ENCODE results near the gene RBM14.
A peak's percentile ranks its signal among the peaks of the same experiment; 100 is the strongest.
"Not testable (repeated sequence)": the region's sequence is repeated elsewhere in the genome, so short reads cannot be mapped to it uniquely, and the experiment has no call there.

Gene RBM14, protein sequence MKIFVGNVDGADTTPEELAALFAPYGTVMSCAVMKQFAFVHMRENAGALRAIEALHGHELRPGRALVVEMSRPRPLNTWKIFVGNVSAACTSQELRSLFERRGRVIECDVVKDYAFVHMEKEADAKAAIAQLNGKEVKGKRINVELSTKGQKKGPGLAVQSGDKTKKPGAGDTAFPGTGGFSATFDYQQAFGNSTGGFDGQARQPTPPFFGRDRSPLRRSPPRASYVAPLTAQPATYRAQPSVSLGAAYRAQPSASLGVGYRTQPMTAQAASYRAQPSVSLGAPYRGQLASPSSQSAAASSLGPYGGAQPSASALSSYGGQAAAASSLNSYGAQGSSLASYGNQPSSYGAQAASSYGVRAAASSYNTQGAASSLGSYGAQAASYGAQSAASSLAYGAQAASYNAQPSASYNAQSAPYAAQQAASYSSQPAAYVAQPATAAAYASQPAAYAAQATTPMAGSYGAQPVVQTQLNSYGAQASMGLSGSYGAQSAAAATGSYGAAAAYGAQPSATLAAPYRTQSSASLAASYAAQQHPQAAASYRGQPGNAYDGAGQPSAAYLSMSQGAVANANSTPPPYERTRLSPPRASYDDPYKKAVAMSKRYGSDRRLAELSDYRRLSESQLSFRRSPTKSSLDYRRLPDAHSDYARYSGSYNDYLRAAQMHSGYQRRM

DNA sequence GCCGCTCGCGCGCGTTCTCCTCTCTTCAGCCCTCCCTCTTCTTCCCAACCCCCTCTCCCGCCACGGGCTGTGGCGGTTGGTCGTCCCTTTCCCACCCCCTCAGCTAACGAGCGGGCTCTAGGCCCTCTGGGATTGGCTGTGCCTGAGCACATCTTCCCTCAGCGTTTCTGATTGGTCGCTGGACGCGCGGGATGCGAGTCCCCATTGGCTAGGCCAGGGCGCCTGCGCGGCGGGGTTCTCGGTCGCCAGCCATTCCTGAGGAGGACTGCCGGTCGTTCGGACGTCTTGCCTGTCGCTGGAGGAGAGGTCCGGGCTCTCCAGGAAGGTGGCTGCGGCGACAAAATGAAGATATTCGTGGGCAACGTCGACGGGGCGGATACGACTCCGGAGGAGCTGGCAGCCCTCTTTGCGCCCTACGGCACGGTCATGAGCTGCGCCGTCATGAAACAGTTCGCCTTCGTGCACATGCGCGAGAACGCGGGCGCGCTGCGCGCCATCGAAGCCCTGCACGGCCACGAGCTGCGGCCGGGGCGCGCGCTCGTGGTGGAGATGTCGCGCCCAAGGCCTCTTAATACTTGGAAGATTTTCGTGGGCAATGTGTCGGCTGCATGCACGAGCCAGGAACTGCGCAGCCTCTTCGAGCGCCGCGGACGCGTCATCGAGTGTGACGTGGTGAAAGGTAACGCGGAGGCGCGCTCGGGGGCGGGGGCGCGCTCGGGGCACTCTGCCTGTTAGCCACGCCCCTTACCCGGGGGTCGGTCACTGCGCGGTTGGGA, at the start of gene RBM14:
Gene RBM14 (plus strand): TSS at position 252 of the 776 bp plus-strand sequence. CDS start 91 bp downstream, at position 343.
- DNase-seq (ENCODE audit: low read depth): peak; percentile 97

DNA sequence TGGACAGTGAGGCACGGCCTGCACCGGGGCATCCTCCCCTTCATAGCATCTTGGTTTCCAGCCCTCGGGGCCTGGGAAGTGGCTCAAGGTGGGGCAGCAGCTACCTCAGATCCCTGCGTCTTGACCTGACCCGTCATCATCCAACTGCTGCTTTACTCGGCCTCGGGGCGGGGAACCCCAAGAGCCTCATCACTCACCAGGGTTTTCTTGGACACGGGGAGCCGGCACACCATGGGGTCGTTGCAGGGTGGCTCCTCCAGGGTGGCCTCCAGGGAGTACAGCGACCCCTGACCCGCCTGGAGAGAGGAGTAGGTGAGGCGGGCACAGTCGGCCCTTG, 48.7 kb upstream of the RBM14 start:
- no peak for DNase-seq (ENCODE audit: low read depth)

DNA sequence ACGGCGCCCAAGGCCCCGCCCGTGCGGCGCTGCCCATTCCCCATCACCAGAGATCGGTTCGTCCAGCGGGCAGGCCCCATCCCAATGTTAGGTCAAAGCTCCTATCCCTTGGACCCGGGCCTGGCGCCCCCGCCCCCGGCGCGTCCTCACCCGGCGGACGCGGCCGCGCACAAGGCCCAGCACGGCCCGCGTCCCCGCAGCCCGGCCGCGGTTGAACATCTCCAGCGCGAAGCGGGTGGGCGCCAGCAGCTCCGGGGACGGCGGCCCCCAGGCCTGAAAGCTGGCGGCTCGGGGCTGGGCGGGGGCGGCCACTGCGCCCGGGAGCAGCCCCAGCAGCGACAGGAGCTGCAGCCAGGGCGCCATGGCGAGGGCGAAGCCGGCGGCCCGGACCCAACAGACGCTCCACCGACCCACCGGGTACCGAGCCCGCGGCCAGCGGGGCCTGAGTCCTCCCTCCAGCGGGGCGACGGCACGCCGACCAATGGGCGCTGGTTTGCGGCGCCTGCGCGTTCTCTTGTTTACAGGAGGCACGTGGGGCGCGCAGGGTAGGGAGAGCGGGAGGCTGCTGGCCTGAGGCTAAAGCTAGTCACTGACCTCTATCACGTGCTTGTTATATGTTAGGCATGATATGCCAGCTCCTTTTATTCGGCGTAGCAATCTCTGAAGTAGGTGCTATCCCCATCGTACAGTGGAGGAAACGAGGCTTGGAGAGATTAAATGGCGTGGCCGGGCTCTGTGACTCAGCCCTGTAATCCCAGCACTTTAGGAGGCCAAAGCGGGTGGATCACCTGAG, 48.1 kb upstream of the RBM14 start, which contains the start of gene CTSF:
Gene CTSF (minus strand): TSS at position 483 of the 793 bp plus-strand sequence. CDS start 120 bp downstream, at position 363.
- peak; percentile 64 for DNase-seq (ENCODE audit: low read depth)

DNA sequence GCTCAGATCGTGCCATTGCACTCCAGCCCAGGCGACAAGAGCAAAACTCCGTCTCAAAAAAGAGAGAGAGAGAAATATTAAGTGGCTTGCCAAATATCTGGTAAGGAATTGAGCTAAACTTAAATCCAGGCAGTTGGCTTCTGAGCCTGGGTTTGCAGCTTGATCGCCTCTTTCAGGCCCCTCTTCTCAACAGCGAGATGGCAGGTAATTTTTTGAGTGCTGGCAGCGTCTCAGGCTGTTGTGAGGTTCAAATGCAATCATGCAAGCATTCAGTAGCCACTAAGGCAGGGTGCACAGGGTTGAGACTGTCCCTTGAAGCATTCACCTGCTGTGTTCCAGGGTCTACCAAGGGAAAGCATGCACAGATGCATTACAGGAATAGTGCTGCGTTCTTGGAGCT, 47.4 kb upstream of the RBM14 start:
- no peak for DNase-seq (ENCODE audit: low read depth)

DNA sequence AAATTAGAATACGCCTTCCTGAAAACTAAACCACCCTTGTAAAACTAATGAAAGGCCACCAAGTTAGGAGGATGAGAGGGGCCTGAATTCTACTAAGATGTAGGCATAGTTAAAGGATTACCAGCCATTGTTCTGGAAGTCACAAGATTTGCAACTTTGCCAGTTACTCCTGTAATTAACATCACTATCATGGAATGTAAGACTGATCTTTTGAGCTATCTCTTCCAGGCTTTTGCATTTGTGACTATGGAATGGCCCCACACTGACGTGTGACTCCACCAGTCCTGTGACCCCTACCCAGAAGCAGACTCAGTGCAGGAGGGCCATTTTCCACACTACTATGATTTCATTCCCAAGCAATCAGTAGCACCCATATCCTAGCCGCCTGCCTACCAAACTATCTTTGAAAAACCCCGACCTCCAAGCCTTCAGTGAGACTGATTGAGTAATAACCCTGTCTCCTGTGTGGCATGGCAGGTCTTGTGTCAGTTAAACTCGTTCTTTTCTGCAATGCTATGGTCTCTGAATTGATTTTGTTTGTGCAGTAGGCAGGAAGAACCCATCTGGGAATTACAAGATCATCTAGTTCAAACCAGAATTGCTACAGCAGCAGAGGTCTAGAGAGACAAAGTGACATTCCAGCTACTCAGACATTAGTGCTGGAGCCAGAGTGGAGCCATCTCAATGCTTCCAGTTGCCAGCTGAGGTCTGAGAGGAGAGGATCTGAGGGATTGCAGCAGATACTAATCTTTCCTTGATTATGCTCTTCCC, 46.2 kb upstream of the RBM14 start:
- no peak for DNase-seq (ENCODE audit: low read depth)

DNA sequence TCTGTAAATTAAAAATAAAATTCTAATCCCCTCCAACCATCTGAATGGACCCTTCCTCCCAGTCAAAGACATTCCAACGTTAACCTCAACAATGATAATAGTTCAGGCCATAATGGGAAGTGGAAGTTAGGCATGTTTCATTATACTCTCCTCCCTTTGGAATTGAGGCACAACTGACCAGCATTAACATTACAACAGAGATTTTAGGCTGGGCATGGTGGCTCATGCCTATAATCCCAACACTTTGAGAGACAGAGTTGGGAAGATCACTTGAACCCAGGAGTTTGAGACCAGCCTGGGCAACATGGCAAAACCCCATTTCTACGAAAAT, 45.6 kb upstream of the RBM14 start:
- no peak for DNase-seq (ENCODE audit: low read depth)

DNA sequence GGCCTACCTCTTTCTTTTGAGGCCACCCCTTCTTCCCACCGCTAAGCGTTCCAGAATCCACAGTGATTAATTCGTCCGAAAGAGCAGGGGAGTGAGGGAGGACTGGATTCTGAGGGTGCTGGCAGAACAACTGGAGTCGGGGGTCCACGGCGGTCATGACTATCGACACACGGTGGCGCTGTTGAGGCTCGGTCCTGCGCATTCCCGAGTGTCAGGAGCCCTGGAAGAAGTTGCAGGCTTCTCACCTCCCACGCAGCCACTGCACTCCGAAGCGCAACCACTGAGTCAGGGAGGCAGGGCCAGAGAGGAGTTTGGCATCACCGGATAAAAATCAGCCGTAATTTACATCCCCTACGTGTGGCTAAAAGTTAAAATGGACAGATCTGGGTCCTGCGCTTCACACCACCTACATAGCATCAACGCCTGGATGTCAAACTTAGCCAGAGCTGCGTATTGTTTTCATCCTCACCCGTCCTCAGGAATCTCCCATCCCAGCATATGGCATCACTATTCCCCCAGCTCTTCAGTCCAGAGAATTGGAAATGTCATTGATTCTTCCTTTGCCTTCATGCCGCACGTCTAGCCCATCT, 37.3 kb upstream of the RBM14 start:
- DNase-seq (ENCODE audit: low read depth): peak; percentile 77

DNA sequence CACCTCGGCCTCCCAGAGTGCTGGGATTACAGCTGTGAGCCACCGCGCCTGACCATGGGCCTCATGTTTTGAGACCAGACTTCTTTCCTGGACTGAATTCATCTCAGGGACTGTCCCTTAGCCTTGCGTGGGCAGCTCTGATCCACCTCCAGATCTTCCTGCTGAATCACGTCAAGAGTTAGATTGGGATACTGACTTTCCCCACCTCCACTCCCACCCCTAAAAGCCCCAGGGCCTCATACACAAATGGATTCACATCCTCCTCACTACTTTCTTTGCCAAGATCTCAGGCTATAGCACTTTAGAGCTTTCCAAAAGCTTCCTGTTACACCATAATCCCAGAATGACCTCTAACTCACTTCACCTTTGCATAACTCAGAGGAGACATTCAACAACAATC, 35.6 kb upstream of the RBM14 start:
- no peak for DNase-seq (ENCODE audit: low read depth)

DNA sequence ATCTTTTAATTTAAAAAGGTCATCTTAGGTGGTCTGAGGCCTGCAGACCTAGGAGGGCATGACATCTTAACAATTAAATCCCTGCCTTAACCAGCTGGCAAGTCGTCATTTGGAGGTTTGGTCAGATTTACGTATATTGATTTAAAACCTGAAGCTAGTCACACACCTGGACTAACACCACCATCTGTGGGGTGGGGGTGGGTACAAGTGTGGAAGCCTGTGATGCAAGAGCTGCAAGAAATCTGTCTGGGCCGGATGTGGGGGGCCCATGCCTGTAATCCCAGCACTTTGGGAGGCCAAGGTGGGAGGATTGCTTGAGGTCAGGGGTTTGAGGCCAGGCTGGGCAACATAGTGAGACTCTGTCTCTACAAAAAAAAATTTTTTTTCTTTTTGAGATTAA, 35.2 kb upstream of the RBM14 start:
- no peak for DNase-seq (ENCODE audit: low read depth)

DNA sequence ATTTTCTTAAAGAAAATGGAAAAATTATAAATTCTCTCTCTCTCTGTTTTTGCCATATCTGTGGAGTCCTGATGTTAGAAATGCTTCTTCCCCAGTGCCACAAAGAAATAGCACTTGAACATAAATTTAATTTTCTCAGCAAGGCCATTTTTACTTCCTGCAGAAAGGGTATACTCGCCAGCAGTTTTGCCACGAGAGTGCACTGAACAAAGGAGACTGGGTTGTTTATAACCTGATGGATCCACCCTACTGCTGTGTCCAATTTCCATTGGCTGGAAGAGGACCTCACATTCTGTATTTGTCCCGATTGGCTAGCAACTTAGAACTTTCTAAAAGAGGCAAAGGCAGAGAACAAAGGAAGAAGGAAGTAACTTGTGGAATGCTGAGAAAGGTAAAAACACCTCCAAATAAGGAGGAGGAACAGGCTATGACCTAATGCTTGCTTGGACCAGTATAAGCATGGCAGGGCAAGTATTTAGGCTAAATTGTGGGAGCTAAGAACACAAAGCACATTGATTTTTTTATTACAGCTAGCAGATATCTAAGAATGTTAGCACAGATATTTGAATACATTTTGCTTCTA, 33.8 kb upstream of the RBM14 start:
- not testable (repeated sequence) for DNase-seq (ENCODE audit: low read depth)

DNA sequence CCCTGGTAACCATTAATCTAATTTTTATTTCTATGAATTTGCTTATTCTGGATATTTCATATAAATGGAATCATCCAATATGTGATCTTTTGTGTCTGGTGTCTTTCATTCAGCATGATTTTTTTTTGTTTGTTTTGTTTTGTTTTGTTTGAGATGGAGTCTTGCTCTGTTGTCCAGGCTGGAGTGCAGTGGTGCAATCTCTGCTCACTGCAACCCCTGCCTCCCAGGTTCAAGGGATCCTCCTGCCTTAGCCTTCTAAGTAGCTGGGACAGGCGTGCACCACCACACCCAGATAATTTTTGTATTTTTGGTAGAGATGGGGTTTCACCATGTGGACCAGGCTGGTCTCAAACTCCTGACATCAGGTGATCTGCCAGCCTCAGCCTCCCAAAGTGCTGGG, 31.0 kb upstream of the RBM14 start:
- DNase-seq (ENCODE audit: low read depth): not testable (repeated sequence)

DNA sequence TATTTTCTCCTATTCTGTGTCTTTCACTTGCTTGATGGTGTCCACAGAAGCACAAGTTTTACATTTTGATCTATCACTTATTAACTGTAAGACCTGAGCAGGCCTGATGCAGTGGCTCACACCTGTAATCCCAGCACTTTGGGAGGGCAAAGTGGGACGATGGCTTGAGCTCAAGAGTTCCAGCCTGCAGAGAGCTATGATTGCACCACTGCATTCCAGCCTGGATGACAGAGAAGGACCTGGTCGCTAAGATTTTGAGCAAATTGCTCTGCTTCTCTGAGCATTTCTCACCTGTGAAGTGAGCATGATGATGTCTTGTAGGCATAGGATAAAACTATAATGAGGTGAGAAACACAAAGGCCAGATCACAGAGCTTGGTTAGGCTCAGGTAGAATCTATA, 30.3 kb upstream of the RBM14 start:
- DNase-seq (ENCODE audit: low read depth): no peak

DNA sequence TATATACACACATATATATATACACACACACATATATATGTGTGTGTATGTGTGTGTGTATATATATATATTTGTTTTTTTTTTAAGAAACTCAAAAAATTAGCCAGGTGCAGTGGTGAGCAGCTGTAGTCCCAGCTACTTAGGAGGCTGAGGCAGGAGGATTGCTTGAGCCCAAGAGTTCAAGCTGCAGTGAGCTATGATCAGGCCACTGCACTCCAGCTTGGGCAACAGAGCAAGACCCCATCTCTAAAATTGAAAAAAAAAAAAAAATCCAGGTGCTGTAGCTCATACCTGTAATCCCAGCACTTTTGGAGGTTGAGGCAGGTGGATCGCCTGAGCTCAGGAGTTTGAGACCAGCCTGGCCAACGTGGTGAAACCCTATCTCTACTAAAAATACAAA, 27.1 kb upstream of the RBM14 start:
- not testable (repeated sequence) for DNase-seq (ENCODE audit: low read depth)

DNA sequence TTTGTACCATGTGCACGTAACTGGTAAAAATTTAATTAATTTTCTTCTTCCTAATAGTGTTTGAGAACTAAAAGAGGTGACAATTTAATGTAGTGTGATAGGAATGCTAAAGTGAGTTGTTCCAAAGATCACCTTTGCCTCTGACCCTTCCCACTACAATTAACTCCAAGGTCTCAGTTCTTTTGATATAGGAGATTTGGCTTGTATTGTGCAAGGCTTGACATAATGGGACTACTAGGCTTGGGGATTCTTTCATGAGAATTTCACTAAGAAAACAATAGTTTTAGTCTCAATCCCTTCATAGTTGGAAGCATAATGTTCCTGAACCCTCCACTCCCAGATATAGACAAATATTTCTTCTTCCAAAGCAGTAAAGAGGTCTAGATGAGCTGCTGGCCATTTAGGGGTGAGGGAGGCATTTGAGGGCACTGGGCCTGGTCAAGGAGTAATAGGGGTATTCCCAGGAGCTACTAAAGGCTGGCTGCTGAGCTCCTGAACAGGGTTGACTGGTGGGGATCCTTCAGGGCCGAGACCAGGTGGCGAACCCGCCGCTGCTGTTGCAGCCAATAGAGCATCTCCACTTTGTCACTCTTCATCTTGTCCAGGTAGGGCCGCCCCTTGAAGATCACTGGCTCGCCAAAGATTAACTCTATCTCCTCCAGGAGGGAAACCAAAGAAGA, 26.3 kb upstream of the RBM14 start:
- DNase-seq (ENCODE audit: low read depth): no peak

DNA sequence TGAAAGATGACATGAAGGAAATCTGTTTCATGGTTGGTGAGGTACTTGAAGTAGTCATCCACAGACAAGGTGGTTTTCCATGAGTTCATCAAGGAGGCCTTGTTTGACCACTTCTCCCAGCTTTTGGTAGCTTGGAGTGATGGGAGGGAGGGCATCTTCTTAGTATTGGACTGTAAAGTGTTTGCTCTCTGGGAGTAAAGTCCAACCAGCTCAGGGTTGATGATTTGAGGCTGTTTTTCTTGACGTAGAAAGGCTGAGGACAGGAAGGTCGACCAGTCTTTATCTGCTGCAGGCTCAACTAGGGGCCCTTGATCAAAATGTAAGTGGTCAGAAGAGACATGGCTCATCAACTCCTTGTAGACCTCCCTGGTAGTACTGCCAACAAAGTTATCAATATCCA, 25.3 kb upstream of the RBM14 start:
- DNase-seq (ENCODE audit: low read depth): no peak

DNA sequence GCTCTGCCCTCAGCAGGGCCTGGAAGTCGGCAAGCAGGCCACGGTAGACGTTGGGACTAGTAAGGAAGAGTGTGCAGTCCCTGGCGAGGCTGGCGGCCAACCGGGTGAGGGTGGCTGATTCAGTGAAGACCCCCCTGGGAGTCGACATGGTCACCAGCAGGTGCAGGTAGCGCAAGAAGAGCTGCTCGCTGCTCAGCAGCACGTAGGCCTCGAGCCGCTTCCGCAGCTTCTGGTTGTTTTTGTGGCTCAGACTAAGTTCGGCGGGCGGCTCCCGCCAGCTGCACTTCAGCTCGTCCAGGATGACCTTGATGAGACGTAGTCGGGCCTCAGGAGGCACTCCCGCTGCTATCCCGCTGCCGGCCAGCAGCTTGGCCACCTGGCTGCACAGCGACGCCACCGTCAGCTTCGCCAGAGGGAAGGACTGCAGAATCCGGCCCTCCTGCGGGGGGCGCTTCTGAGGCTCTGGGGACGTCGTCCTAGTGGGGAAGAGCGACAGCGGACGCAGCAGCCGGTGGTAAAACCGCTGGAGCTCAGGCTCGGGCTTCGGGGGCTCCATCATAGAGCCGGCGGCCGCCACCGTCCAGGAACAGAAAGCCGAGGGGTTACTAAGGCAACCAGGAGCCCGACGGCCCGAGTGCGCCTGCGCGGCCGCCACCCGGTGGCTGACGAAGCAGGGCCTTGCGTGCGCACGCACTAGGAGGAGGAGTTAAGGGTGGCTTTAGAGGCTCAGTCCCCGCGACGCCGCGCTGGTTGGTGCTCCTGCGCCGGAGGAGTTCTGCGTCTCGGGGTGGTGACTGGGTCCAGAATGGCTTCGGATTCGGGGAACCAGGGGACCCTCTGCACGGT, 23.8 kb upstream of the RBM14 start, which contains the start of the genes CCDC87 and CCS:
Gene CCDC87 (minus strand): TSS at position 607 of the 846 bp plus-strand sequence. CDS start 48 bp downstream, at position 559.
Gene CCS (plus strand): TSS at position 729 of the 846 bp plus-strand sequence. CDS start 77 bp downstream, at position 806.
- peak; percentile 99 for DNase-seq (ENCODE audit: low read depth)

DNA sequence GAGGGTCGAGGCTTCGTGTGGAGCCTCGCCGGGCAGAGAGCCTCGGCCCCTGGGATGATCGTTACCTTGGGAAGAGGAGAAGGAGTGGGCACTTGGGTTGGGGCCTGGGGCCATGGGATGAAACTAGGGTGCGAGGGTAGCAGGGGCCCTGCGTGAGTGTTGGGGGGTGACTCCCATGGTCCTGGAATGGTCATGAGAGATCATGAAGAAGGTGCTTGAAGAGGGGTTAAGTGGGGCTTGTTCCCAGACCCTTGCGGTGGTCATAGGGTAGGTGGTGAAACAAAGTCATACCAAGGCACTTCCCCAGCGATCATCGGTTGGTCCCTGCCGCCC, 23.2 kb upstream of the RBM14 start:
- DNase-seq (ENCODE audit: low read depth): no peak

DNA sequence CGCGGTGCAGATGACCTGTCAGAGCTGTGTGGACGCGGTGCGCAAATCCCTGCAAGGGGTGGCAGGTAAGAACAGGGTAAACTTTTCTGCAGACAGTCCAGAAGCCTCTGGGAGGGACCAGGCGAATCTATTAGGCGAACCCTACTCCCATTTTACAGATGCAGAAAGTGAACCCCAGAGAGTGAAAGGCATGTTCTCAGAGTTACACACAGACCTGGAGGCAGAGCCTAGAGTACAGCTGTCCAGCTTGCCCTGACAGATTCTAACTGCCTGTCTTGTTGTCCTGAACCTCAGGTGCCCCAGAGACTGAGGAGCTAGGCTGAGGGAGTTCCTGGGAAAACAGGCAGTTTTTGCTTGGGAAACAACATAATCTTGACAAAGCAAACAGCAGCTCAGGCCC, 22.8 kb upstream of the RBM14 start:
- DNase-seq (ENCODE audit: low read depth): no peak
